Stimulated activated CD4-positive, alpha-beta T cell treated with anti-CD3 and anti-CD28 coated beads, Interleukin-1b, Interleukin-23, amount 100 ng/mL, for 24 hours (primary cell): Measurements from ENCODE around the gene PTPRG.

Experiments used
- DNase-seq, 4 experiments: peaks; one replicate each; pipeline ENCODE4 v3.0.0-alpha.2; 2020; ENCODE audit warnings: low read depth in 4 of 4, low spot score in 1 of 4

Gene PTPRG

DNA sequence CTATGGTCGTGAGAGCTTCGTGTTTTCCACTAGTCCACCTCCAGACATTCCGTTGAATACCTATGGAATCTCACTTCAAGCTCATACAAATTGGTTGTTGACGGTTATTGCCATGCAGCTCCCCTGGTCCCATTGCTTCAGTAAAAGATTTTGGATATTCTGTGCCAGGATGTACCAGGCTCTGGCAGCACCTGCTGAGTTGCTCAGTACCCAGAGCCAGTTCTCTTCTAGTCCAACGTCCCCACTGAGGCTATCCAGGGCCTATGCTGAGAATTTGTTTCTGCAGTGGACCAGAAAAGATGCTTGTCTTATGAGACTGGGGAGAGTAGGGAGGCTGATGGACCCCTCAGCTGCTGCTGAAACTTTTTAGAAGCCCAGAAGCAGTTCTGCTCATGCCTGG lies 533.1 kb downstream of the PTPRG start:
- no peak for DNase-seq

DNA sequence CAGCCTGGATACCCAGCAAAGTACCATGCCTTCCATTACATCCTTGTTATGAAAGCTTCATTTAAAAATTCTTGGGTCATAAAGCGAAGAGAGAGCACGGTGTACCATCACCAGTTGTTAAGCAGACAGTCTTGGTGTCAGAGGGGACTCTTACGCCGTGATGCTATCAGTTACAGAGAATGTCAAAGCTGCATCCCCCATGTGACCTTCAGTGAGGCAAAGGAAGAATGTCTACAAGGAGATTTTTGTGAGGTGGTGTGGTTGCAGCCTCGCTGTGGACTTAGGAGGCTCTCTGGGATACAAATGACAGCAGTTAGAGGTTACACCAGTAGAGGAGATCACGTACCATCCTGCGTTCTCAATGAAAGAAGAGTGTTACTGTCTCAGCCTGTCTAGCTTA lies 533.7 kb downstream of the PTPRG start:
- no peak for DNase-seq

DNA sequence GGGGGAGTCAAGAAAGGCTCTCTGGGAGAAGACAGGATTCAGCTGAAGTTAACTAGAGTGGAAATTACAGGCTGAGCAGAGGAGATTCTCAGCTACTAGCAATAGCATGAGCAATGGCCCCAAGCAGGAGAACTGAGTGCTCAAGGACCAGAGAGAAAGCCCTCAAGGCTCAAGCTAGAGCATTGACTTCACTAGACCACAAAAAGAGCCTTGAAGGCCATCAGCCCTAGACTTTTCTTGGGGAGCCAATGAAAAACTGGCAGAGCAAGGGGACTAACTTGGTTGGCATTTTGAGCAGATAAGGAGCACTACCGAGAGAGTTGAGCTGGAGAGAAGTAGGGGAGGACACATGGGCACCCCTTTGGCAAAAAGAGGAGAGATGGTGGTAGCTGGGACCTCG lies 534.4 kb downstream of the PTPRG start:
- no peak for DNase-seq

DNA sequence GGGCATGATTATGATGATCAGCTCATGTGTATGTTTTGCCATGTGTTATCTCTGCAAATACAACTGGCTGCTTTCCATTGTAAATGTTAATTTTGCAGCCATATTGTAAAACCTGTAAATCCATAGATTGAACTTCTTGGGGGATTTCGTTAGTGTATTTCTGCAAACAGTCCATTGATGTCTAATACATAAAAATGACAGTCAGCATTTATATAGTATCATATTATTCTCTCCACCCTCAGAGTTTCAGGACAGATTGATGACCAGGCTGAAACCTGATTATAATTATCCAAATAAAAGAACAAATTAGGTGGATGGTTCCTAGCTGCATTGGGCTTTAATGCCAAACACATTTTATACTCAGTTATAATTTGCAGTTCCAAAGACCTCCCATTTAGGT lies 535.1 kb downstream of the PTPRG start:
- no peak for DNase-seq

DNA sequence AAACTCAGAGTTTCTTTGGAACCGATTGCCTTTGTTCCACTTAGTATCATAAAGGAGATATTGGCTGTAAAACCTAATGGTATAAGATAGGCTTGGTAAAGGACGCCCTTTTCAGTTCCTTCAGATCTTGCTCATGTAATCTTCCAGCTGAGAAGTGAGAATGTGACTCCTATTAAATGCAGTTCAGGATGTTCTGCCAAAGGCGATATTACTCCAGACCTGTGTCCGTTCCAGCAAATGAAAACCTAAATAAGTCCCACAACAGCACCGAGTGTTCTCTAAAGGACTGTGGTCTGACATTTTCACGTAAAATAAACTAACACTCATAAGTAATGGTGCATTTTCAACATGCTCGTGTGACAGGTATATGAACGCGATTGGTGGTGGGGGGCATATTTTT lies 535.8 kb downstream of the PTPRG start:
- no peak for DNase-seq

DNA sequence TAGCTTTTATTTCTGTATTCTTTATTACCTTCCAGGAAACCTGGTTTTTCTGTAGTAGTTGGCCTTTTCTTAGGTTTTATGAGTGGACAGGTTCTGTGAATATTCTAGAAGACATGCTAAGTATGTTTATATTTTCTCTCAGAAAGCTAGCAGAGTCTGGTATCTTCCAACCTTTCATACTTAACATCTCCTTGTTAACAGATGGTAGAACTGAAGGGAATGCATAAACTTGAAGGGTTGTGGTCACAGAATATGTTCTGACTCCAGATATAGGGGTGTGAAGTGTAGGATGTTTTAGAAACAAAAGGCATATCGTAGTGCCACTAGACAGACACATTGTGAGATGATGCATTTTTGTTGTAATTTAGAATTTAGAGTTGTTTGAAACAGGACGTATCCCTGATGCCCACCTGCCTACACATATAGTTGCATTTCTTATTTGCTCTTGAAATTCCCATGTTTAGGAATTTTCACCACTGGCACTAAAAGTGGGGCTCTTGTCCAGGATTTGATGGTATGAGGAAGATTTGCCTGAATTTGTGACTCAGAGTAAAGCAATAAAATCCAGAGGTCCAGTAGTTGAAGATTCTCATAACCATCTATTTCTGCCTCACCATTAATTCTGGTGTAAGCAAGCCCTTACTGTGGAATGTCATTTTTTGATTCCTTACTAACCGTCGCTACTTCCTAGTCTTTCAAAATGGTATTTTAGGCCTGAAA lies 537.4 kb downstream of the PTPRG start:
- no peak for DNase-seq

DNA sequence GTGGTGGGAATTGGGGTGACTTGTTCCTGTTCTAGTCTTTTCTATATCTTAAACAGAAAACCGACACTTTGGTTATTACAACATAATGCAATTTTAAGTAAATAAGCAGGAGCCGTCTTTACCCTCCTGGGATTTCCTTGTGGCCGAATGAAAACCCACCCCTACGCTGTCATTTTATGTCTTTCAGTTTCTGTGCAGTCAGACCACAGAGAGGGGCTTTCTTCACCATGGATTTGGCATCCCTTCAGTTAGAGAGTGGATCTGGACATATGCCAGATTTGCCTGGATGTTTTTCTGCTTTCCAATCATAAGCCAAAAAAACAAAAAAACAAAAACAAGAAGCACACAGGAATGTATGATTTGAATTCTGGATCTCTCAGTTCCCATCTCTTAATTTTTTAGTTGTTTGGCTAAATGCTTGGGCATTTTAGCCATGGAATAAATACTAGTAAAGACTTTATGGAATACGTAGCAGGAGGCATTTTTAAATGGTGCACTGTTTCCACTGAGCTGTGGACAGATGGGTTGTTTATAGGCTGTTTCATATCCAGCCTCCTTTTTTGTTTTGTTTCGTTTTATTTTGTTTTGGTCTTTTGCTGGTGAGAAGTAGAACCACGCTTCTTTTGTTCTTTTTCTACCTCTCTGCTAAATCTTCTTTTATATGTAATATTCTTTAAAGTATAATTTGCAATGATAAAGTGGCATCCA lies 539.1 kb downstream of the PTPRG start:
- DNase-seq = no peak

DNA sequence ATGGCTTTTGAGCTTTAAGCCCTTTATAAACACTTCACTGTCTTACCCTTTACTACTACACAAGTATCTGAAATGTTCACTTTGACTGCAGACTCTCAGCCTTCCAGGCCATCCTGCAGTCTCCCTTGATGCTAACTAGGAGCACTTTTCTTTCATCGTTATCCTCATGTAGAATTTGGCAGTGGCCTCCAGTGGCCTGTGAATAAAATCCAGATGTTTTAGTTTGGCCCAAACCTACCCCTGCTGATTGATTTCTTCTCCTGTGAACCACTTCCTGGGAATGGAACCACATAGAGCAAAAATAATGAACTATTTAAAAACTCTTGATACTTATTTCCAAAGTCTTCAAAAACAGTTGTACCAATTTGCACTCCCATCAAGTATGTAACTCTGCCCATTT lies 540.1 kb downstream of the PTPRG start:
- DNase-seq = no peak

DNA sequence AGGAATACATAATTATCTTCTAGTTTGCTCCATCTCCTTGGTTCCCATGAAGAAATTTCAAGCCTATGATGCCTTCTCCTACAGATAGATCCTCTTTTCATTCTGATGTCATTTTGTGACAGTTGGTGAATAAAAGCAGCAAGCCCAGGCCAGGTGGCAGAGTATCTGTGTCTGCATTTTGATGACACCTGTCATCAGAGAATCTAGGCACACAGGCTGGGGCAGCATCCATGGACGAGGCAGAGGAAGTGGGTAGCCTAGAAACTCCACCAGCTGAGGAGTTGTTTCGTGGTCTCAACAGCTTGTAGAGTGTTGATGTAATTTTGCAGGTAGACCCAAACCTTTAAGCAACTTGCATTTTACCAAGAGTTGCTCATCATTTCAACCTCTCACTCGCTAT lies 542.2 kb downstream of the PTPRG start:
- no peak for DNase-seq

DNA sequence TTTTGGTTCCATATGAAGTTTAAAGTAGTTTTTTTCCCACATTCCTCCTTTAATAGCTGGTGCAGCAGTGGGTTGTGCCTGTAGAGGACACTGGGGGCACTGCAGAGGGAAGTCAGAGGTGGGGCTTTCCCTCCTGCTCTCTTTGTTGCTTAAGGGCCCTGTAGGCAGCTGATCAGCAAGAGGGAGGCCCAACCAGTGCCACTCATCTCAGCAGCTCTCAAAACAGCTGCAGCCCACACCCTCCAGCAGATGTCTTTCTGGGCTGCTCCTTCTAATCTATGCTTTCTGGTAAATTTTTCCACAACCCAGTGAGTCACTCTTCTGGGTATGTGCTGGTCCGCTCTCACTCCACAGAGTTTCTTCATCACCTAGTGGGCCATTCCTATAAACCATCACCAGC lies 548.2 kb downstream of the PTPRG start:
- DNase-seq = no peak

DNA sequence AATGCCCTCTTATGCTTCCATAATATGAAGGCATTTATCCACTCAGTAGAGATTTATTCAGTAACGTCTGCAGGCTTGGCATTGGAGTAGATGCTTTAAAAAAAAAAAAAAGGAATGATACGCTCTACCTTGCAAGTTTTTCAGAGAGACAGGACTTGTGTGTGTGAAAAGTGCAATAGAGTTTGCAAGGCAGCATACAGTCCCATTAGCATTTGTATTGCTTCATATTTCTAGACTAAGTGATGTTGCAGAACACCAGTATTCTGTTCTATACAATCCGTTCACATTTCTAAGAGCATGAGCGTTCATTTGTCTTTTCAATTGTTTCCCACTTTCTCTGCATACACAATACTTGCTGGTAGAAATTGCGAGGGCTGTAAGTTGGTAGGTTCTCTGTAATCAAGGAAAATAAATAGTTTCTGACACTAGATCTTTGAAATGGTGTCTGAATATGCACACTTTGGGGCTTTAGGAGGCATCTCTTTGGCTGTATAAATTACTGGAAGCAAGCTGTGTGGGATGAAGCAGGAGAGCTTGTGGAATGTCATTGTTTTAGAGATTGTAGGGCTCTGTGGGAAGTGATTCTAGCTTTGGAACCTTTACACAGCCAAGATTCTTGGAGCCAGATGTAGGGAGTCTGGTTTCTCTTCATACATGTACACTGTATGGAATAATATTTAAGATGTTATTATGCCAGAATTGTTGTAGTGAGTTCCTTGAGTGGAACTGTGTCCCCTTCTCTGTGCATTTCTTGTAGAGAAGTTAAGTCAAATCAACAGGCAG lies 549.3 kb downstream of the PTPRG start:
- no peak for DNase-seq

DNA sequence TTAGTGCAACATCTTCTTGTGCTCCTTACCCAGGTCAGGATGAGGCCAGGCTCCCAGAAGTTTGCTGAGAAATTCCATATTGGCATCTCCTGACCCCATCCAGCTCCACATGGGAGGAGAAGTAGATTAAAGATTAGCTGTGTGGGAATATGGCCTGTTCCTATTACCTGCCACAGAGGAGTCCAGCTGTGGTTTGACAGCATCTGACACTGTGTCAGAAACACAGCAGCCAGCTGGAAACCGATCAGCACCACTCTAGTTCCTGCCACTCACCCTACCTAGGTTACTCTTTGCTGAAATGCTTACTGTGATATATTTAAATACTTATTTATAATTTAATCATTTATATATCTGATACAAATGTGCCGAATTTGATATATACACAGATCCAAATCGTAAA lies 551.7 kb downstream of the PTPRG start:
- no peak for DNase-seq

DNA sequence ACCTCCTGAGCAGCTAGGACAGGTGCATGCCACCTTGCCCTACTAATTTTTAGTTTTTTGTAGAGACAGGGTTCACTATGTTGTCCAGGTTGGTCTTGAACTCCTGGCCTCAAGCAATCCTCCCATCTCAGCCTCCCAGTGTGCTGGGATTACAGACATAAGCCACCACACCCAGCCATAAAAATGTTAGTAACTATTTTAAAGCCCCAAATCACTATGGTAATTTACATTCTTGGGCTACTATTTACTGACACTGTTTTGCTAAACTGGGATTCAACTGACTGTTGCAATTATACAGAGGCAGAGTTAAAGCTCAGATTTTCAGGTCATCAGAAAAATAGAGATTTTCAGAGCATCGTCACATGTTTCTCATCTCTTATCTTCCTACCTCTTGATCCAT lies 553.4 kb downstream of the PTPRG start:
- DNase-seq = no peak

DNA sequence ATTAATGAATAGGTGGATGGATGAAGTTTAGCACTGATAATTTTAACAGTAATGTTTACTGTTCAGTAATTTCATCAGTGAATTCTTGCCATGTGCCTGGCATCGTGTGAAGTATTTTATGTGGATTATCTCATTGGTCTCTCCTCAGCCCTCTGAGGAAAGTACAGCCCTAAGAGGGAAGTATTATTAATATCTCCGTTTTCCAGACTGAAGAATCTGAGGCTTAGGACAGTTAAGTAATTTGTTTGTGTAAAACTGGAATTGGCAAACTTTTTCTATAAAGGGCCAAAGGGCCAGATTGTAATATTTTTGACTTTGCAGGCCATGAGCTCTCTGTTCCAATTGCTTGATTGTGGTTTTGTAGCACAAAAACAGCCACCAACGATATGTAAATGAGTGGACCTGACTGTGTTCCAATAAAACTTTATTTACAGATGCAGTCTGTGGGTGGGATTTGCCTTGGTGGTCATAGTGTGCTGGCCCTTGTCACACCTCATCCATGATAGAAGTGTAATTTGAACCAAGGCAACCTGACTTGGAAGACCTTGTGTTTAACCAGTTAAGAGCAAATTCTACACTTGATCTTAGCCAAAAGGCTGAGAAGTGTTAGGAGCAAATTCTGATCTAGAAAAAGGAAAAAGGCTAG lies 556.7 kb downstream of the PTPRG start:
- no peak for DNase-seq

DNA sequence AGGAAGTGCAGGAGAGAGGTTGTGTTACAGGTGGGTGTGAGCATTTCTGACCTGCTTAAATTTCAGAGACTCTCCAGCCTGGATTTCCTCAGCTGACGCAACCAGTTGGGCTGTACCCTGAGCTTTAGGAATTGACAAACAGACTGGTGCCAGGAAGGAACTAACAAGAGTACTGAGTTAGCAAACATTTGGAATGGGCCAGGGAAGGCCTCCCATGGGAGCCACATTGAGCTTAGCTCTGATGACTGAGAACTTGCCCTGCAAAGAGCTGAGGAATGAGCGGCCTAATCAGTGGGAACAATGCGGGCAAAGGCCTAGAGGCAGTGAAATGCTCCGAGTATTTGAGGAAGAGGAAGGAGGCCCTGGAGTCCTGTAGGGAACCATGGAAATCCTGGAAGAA lies 557.8 kb downstream of the PTPRG start:
- DNase-seq = no peak

DNA sequence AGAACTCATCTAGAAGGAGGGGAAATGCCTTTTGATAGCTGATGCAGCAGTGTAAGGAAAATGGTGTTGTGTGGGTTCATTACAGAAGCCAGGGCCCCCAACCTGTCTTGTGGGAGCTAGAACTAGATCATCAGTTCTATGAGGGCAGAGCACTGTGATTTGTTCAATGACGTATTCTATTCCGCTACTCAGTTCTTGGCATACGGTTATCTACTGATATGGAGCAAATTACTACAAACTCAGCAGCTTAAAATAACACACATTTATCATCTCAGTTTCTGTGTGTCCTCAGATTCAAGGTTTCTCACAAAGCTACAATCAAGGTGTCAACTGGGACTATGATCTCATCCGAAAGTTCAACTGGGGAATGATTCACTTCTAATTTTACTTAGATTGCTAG lies 561.4 kb downstream of the PTPRG start:
- no peak for DNase-seq

DNA sequence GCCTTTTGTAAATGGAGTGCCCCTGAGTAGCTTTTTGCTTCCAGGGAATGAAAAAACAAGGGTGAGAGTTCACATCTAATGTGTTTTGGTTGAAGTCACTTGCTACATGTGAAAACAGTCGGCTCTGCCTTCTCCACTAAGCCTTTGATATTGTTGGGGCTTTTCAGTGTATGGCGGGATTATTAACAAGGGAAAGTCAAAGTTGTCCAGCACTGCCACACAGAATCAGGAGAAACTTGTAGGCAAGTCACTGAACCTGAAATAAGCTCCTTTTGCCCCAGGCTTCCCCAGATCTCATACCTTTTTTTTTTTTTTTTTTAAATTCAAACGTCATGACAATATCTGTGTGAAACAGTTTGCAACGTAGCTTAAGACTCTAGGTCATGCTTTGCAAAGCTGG lies 564.0 kb downstream of the PTPRG start:
- DNase-seq = no peak

DNA sequence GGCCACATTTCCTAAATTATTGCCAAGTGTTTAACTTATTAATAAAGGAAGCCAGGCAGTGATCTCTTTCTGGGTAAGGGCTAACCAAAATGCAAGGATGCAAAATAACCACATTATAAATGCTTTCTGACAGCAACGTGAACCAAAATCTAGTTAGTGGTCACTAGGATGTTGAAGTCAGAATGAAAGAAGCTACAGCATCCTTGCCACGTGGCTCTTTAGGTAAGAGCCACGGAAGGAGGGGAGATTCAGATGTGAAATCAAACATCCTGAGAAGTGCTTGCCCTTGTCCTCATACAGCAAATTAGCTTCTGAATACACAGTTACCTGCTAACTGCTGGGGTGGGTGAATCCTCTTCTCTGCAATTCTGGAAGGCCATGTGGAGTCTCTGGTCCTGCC lies 565.7 kb downstream of the PTPRG start:
- no peak for DNase-seq

DNA sequence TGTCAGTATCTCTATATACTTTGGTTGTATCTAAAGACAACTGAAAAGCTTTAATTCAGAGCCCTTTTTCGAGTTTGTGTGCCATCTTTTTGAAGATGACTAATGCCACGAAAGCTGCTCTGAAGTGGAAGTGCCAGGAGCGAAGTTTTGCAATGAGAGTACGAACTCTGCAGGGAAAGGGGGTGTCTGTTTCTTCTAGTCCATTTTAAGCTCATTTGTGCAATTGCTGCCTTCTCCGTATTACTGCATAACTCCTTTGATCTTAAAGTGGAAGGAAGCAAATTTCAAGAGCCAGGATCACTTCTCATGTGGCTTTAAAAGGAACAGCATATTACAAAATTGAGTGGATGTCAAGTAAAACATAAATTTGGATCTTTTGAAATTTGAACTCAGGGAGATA lies 566.7 kb downstream of the PTPRG start:
- no peak for DNase-seq

DNA sequence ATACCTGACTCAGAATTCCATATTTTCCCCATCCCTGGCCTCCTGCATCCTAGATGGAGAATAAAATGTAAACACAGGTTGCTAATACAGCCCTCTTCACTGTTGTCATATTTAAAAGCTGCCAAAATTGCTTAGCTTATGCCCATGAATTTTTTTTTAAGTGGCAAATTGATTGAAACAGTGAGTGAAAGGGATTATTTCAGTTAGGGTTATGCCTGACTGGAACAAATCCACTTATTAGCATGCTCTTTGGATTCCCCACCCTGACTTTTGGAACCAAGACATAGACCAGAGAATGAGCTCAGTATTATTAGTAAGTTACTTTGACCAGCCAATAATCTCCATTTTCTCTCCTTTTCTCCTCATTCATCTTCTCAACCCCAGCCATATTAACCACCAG lies 567.3 kb downstream of the PTPRG start:
- no peak for DNase-seq

DNA sequence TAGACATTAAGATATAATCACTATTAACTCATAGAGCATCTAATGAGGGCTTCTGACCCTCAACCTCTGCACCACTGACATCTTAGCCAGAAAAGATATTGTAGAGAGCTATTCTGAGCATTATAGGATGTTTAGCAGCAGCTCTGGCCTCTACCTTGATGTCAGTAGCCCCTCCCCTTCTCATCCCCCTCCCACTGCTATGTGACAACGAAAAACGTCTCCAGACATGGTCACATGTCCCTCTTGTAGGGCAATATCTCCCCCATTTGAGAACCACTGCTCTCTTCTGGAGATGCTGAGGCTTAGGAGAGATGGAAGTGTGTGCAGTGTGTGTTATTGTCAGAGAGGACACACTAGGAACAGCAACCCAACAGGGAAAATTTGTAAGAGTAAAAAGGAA lies 569.7 kb downstream of the PTPRG start:
- no peak for DNase-seq

DNA sequence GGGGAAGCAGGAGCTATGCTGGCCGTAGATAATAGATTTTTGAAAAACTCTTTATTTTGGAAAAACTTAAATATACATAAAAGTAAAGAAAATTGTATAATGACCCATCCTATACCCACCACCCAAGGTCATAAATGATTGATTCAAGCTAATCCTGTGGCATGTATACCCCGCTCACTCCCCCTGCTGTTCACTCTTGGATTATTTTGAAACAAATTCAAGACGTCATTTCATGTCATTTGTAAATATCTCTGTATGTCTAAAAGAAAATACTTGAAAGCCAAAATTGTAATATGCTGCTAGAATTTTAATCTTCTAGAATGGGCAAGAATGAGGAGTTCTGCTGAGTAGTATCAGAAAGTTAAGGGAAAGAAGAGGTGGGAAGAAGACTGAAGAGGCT lies 570.2 kb downstream of the PTPRG start:
- DNase-seq = no peak
